ENCODE data around the gene RIGI. TPM values are rescaled to one million over a fixed set of nuclear protein-coding genes. Genes with fewer than 3 reads are reported as not detected.

Gene RIGI
- total RNA-seq, result 24.9 and 26.3 TPM in 2 replicates
- total RNA-seq (2013), result 35.9 TPM
- polyA plus RNA-seq, result 7.6 and 8.8 TPM in 2 replicates
- 14.5 and 15.5 TPM in 2 replicates for polyA minus RNA-seq

DNA sequence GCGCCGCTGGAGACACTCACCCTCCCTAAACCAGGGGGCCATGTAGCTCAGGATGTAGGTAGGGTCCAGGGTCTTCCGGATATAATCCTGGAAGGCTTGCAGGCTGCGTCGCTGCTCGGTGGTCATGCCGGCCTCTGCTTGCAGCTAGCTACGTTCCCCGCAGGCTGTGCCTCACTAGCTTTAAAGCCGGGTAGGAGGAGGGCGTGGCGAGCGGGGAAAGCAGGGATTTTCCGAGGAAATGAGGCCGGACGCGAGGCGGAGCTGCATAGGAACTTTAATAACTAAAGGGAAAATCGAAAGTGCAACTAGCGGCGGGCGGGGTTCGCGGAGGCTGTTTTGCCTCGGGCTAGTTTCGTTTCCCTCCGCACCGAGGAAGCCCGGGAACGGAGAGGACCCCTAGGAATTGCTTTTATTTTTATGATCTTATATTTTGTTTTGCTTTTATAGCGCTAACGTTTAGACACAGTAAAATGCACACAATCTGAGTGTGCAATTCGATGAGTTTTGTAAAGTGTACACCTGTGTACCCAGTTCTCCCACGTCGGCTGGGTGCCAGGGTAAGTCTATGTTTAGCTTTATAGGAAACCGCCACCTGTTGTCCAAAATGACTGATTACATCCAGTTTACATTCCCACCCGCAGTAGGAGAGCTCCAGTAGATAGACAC lies at the start of gene RIGI:
RIGI (minus strand) TSS at position 156 of the 666 bp plus-strand sequence; CDS start at position 126, 30 bp downstream.
- H3K4me3 Mint-ChIP-seq, result peak within 1 kb of the TSS; percentile 95
- Histone ChIP-seq H2AFZ (ENCODE audit: insufficient read depth, low read depth, low read length, poor library complexity, severe bottlenecking) (peak within 1 kb of the TSS; percentile 72), H3K9ac (ENCODE audit: low read length) (peak within 1 kb of the TSS; percentile 84), H3K27me3 (replicated peaks in 1 of 4; ENCODE audit: control extremely low read depth in 1 of 4, control insufficient read depth in 3 of 4, insufficient read depth in 4 of 4, low read length in 3 of 4) (no peaks in the 10 kb centered on the region), H3K79me2 (ENCODE audit: control insufficient read depth, insufficient read depth, low read length) (peaks cover 64% of the 10 kb centered on the region), H3K4me2 (replicated peaks; ENCODE audit: low read depth, low read length, poor library complexity, severe bottlenecking) (peak within 1 kb of the TSS; percentile 87), H3K4me3 (ENCODE audit: control extremely low read depth in 1 of 5, extremely low read depth in 1 of 5, insufficient read depth in 1 of 5, low read depth in 2 of 5, low read length in 4 of 5) (peak within 1 kb of the TSS; percentile 73 to 98 (median 84)), H4K20me1 (ENCODE audit: control insufficient read depth, insufficient read depth, low read length, poor library complexity, severe bottlenecking) (peaks cover 7% of the 10 kb centered on the region), H3K9me3 (ENCODE audit: control extremely low read depth in 1 of 3, control insufficient read depth in 2 of 3, insufficient read depth in 1 of 3, low read length in 2 of 3) (no peaks in the 10 kb centered on the region), H3K36me3 (replicated peaks in 1 of 2; ENCODE audit: control extremely low read depth in 1 of 2, control insufficient read depth in 1 of 2, extremely low read depth in 1 of 2, insufficient read depth in 2 of 2, low read length in 1 of 2) (peaks cover 0 to 11% of the 10 kb centered on the region in 2 experiments), H3K27ac (ENCODE audit: low read length in 2 of 2) (peak within 1 kb of the TSS; percentile 73 to 74), H3K4me1 (ENCODE audit: control insufficient read depth in 2 of 2, insufficient read depth in 2 of 2, low read length in 2 of 2) (peaks cover 27 to 31% of the 10 kb centered on the region in 2 donors)
- no peaks in the 10 kb centered on the region for H3K9me3 Mint-ChIP-seq (ENCODE audit: insufficient read depth)
- ChIA-PET POLR2A (interaction anchor here (0.6 to 2.0 kb wide), 4 partner anchors 25 to 142 kb away, joined by 3 to 16 read pairs (median 4); partner anchors contain the start of genes ACO1, NDUFB6, SMIM27 and TOPORS), CTCF (interaction anchor here (0.6 to 3.4 kb wide), 14 partner anchors 13 to 1290 kb away, joined by 3 to 48 read pairs (median 5); partner anchors contain the start of genes ACO1, NDUFB6, SMIM27 and TOPORS)
- intact Hi-C loops (cut with micrococcal nuclease), result loop anchor here (1.0 kb wide), 4 partner anchors 26 to 147 kb away; partner anchors contain the start of genes ACO1, NDUFB6, SMIM27 and TOPORS
- DNase-seq (peak; percentile 82), ATAC-seq (ENCODE audit: low read depth) (peak; percentile 78)
- under 1% methylated on average over 27 of the region's 37 CpGs for WGBS (ENCODE audit: insufficient coverage)
- no peaks in the 10 kb centered on the region for H3K27me3 Mint-ChIP-seq
- no peak for TF ChIP-seq EZH2 (IDR thresholded peaks at IDR 0.05; ENCODE audit: borderline replicate concordance, insufficient read depth, low read depth, low read length, poor library complexity, severe bottlenecking)
- TF ChIP-seq, protein P1, sequence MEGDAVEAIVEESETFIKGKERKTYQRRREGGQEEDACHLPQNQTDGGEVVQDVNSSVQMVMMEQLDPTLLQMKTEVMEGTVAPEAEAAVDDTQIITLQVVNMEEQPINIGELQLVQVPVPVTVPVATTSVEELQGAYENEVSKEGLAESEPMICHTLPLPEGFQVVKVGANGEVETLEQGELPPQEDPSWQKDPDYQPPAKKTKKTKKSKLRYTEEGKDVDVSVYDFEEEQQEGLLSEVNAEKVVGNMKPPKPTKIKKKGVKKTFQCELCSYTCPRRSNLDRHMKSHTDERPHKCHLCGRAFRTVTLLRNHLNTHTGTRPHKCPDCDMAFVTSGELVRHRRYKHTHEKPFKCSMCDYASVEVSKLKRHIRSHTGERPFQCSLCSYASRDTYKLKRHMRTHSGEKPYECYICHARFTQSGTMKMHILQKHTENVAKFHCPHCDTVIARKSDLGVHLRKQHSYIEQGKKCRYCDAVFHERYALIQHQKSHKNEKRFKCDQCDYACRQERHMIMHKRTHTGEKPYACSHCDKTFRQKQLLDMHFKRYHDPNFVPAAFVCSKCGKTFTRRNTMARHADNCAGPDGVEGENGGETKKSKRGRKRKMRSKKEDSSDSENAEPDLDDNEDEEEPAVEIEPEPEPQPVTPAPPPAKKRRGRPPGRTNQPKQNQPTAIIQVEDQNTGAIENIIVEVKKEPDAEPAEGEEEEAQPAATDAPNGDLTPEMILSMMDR (IDR thresholded peaks at IDR 0.05), result peak; percentile 59
- H3K27ac Mint-ChIP-seq, result peak within 1 kb of the TSS; percentile 93
- H3K4me1 Mint-ChIP-seq, result peaks cover 54% of the 10 kb centered on the region
